K562 (cell line): ENCODE results near the gene MYO18A. TPM values are rescaled to one million over a fixed set of nuclear protein-coding genes. Genes with fewer than 3 reads are reported as not detected.
"Not testable (repeated sequence)": the region's sequence is repeated elsewhere in the genome, so short reads cannot be mapped to it uniquely, and the experiment has no call there.

Source experiments
- ATAC-seq: fragments of 200-7000 bp; cut with Tn5 transposase; 3 replicates; pipeline ENCODE4 v1.9.1; 2020; ENCODE audit warnings: moderate library complexity
- BruUV-seq: library from RNA; stranded (reverse); fragments of 400-500 nt; replicated peaks from 2 replicates; lab custom pipeline; 2021; lab: Mats Ljungman, UMichigan
- CTCF ChIA-PET: fragments of 300-600 bp; formaldehyde crosslinking; extraction: SDS; loops from one replicate; lab custom pipeline; 2021; ENCODE audit warnings: low intra/inter-chr PET ratio; lab: Yijun Ruan, JAX
- POLR2A ChIA-PET: fragments of 300-600, 350-650 bp; sonication (Branson Sonifier 250); formaldehyde crosslinking; extraction: SDS; loops from one replicate; lab custom pipeline; 2021; ENCODE audit warnings: antibody characterized with exemption, inconsistent platforms; lab: Yijun Ruan, JAX
- DNase-seq, 4 experiments: peaks; one replicate each; pipeline versions ENCODE4 v3.0.0 to v3.0.0-alpha.2; 2011 to 2018; ENCODE audit warnings: low spot score in 3 of 4, mixed read lengths in 3 of 4; ENCODE audit errors: extremely low read depth in 1 of 4
- FAIRE-seq: peaks from 2 replicates; lab custom pipeline; 2011; peaks lifted over from hg19 to GRCh38; lab: Jason Lieb, UNC
- H2AFZ ChIP-seq: 2 replicates; pipeline ENCODE4 v1.6.0; 2011; ENCODE audit warnings: low read depth, low read length, control low read depth, inconsistent platforms
- H3K27ac ChIP-seq: fragments of 200-600 bp; 3 replicates; pipeline ENCODE4 v1.8.0; 2011; ENCODE audit warnings: low read depth, mild to moderate bottlenecking, control low read depth, inconsistent platforms, low read length, moderate library complexity, mixed read lengths; ENCODE audit errors: extremely low read depth
- H3K27me3 ChIP-seq, 2 experiments: fragments of 300-600 bp in 1 of 2; 2 replicates in 1 of 2; 3 replicates in 1 of 2; pipeline versions ENCODE4 v1.6.0 to v1.8.0; 2011; ENCODE audit warnings: inconsistent platforms in 2 of 2, low read length in 2 of 2, mild to moderate bottlenecking in 1 of 2, mixed read lengths in 1 of 2, moderate library complexity in 1 of 2; ENCODE audit not compliant: control insufficient read depth in 2 of 2, insufficient read depth in 2 of 2
- H3K36me3 ChIP-seq: fragments of 300-600 bp; 3 replicates; pipeline ENCODE4 v1.8.0; 2011; ENCODE audit warnings: mild to moderate bottlenecking, low read length, inconsistent platforms; ENCODE audit not compliant: control insufficient read depth, insufficient read depth
- H3K4me1 ChIP-seq, 2 experiments: fragments of 200-600 bp in 1 of 2; replicated peaks in 1 of 2; 2 replicates in 1 of 2; 3 replicates in 1 of 2; pipeline versions ENCODE4 v1.5.1 to v1.8.0; 2011; ENCODE audit warnings: inconsistent platforms in 2 of 2, low read length in 2 of 2, mild to moderate bottlenecking in 1 of 2, mixed read lengths in 1 of 2, moderate library complexity in 1 of 2; ENCODE audit not compliant: control insufficient read depth in 2 of 2, insufficient read depth in 2 of 2
- H3K4me2 ChIP-seq: 2 replicates; pipeline ENCODE4 v1.6.1; 2011; ENCODE audit warnings: low read length, control low read depth, inconsistent platforms, mixed read lengths; ENCODE audit not compliant: insufficient read depth
- H3K4me3 ChIP-seq: fragments of 200-600 bp; sonication (generic), shearing (Covaris generic); 2 replicates; pipeline ENCODE4 v1.5.1; 2016; ENCODE audit warnings: control low read depth, inconsistent platforms
- H3K79me2 ChIP-seq: fragments of 200-600 bp; 3 replicates; pipeline ENCODE4 v1.8.0; 2011; ENCODE audit warnings: low read length, inconsistent platforms; ENCODE audit not compliant: control insufficient read depth, insufficient read depth
- H3K9ac ChIP-seq, 2 experiments: 2 replicates each; pipeline versions ENCODE4 v1.6.0 to v1.6.1; 2011; ENCODE audit warnings: low read depth in 2 of 2, low read length in 2 of 2, control low read depth in 1 of 2, inconsistent platforms in 1 of 2, mild to moderate bottlenecking in 1 of 2, mixed read lengths in 1 of 2; ENCODE audit not compliant: insufficient read depth in 1 of 2
- H3K9me1 ChIP-seq: one replicate; pipeline ENCODE4 v1.6.0; 2011; ENCODE audit warnings: inconsistent platforms, mild to moderate bottlenecking, low read length, moderate library complexity; ENCODE audit not compliant: control insufficient read depth, insufficient read depth
- H3K9me3 ChIP-seq: replicated peaks from 2 replicates; pipeline ENCODE4 v1.5.1; 2011; ENCODE audit warnings: low read depth, low read length, inconsistent platforms; ENCODE audit not compliant: control insufficient read depth, insufficient read depth
- H4K20me1 ChIP-seq: replicated peaks from 2 replicates; pipeline ENCODE4 v1.6.1; 2011; ENCODE audit warnings: low read length, inconsistent platforms, mixed read lengths; ENCODE audit not compliant: control insufficient read depth, insufficient read depth
- EGR1 ChIP-seq: fragments of 450-650 bp; conservative IDR thresholded peaks from 2 replicates; pipeline ENCODE4 v1.6.1; 2017; ENCODE audit warnings: mild to moderate bottlenecking
- NFIC ChIP-seq: fragments of 450-650 bp; IDR thresholded peaks from 2 replicates; pipeline ENCODE4 v1.6.1; 2017; ENCODE audit warnings: mild to moderate bottlenecking, inconsistent platforms
- NR2C1 ChIP-seq, 2 experiments: fragments of 450-650 bp; IDR thresholded peaks; 2 replicates each; pipeline ENCODE4 v1.6.1; 2017; ENCODE audit warnings: mild to moderate bottlenecking in 2 of 2, antibody characterized with exemption in 1 of 2, inconsistent platforms in 1 of 2, missing compliant biosample characterization in 1 of 2, missing genetic modification characterization in 1 of 2
- WGBS: fragments of 100-300 bp; shearing (Covaris generic); methylation state at CpG from one replicate; pipeline ENCODE4 v1.1.6; 2016; ENCODE audit warnings: low coverage, mixed read lengths; ENCODE audit not compliant: insufficient coverage; ENCODE audit errors: missing lambda C conversion rate; 5-methylcytosine and 5-hydroxymethylcytosine counted together
- in situ Hi-C: fragments of 300-500 bp; cut with MboI; formaldehyde crosslinking; loops from 4 replicates; pipeline ENCODE4 v1.15.0; 2018; ENCODE audit warnings: inconsistent platforms, mixed read lengths
- intact Hi-C: fragments of 100-400 bp; cut with micrococcal nuclease; formaldehyde crosslinking; loops from 2 replicates; pipeline ENCODE4 v1.14.2; 2022
- polyA plus RNA-seq, 8 experiments: library from polyadenylated mRNA; depleted of rRNA in 4 of 8; stranded (reverse) in 5 of 8; unstranded in 3 of 8; fragments of >200 nt; fragmentation: Nextera tagmentation in 2 of 8; fragmentation: Illumina TruSeq in 1 of 8; extraction: Ambion mirVana in 2 of 8; extraction: Trizol in 1 of 8; gene quantifications; 2 replicates each; pipeline versions ENCODE4 v1.2.1 to v1.2.3, GENCODE V29; 2011 to 2014; ENCODE audit warnings: inconsistent platforms in 1 of 8, missing spikeins in 1 of 8
- total RNA-seq, 7 experiments: library from RNA; depleted of rRNA in 6 of 7; stranded (reverse); fragments of >200 nt in 6 of 7; fragmentation: Illumina TruSeq in 2 of 7; extraction: Trizol in 2 of 7; gene quantifications; 2 replicates each; pipeline versions ENCODE4 v1.2.1 to v1.2.3, GENCODE V29; 2011 to 2021; ENCODE audit warnings: low replicate concordance in 1 of 7

The MYO18A gene
- total and polyA plus RNA-seq, 9 of the 15 experiments (the other 6 are each of a cell fraction or from before 2014, with no cell fraction given) = 2.5 to 65.4 (median 17.1) TPM

GRCh38 chr17:29168759-29169126, 11.5 kb downstream of the MYO18A start:
- CTCF ChIA-PET, H3K9me3 ChIP-seq, ATAC-seq, FAIRE-seq, POLR2A ChIA-PET, BruUV-seq, H2AFZ ChIP-seq: not testable (repeated sequence)
- H3K4me1 ChIP-seq = peaks cover 15 to 25% of the 10 kb centered on the region in 2 experiments; a peak in 4 of 5 replicates
- 80% methylated on average over 7 of the region's 8 CpGs for WGBS
- peaks cover 65% of the 10 kb centered on the region for H3K79me2 ChIP-seq
- peak overlapping the region in 1 of 2 experiments; percentile 24; a peak in 1 of 4 replicates for H3K9ac ChIP-seq
- H3K36me3 ChIP-seq = peaks cover 53% of the 10 kb centered on the region
- TF ChIP-seq EGR1 = peak; percentile 44; the same call in 1 of the 2 replicates
- TF ChIP-seq, all 486 proteins: peak for 1; not testable (repeated sequence) for 485
- intact Hi-C loops, H3K4me2 ChIP-seq, H4K20me1 ChIP-seq, DNase-seq, in situ Hi-C loops, H3K4me3 ChIP-seq, H3K27ac ChIP-seq, H3K9me1 ChIP-seq, H3K27me3 ChIP-seq: not testable (repeated sequence)

GRCh38 chr17:29168079-29168758, 12.0 kb downstream of the MYO18A start:
- POLR2A ChIA-PET = interaction anchor here (0.6 to 1.0 kb wide), 2 partner anchors 40 to 52 kb away, joined by 3 to 4 read pairs; no protein-coding TSS in a partner anchor
- no peaks in the 10 kb centered on the region for H3K9me3 ChIP-seq
- H3K27ac ChIP-seq = no peak overlapping the region
- no peak overlapping the region for H2AFZ ChIP-seq
- peaks cover 3% of the 10 kb centered on the region for H4K20me1 ChIP-seq
- intact Hi-C loops = no loop called here
- H3K27me3 ChIP-seq = no peaks in the 10 kb centered on the region
- H3K9ac ChIP-seq = peak overlapping the region in 1 of 2 experiments; percentile 24; a peak in 1 of 4 replicates
- peaks cover 67% of the 10 kb centered on the region for H3K79me2 ChIP-seq
- ATAC-seq (peak; percentile 31; the same call in 1 of the 3 replicates), FAIRE-seq (peak; percentile 29), DNase-seq (peak in 1 of 4 experiments; percentile 7)
- H3K9me1 ChIP-seq = peaks cover 5% of the 10 kb centered on the region
- H3K4me1 ChIP-seq = peaks cover 20 to 30% of the 10 kb centered on the region in 2 experiments
- H3K4me3 ChIP-seq = no peak overlapping the region
- WGBS = 76% methylated on average over 3 of the region's 3 CpGs
- TF ChIP-seq NFIC (peak; percentile 15; the same call in 1 of the 2 replicates), NR2C1 (IDR thresholded peaks at IDR 0.05) (no peak), NR2C1 (tag; IDR thresholded peaks at IDR 0.05) (no peak)
- H3K36me3 ChIP-seq = peaks cover 58% of the 10 kb centered on the region
- BruUV-seq = no TSS peak
- H3K4me2 ChIP-seq = no peak overlapping the region
- in situ Hi-C loops = no loop called here
- CTCF ChIA-PET = no interaction called here
